NCI-H82 treated with DMSO at 0.1 percent for 48 hours (cell line): ENCODE data around the gene EIF3B.
"Not testable (repeated sequence)": the region's sequence is repeated elsewhere in the genome, so short reads cannot be mapped to it uniquely, and the experiment has no call there.

Source experiments
- DNase-seq: peaks from one replicate; lab custom pipeline; 2025; ENCODE audit not compliant: unreplicated experiment; lab: John Stamatoyannopoulos, UW

The EIF3B gene

GRCh38 chr7:2376351-2377154 is 21.9 kb downstream of the EIF3B start:
- no peak for DNase-seq

- not testable (repeated sequence) for DNase-seq
Measured at GRCh38 chr7:2377492-2377891, 22.9 kb downstream of the EIF3B start.

GRCh38 chr7:2378125-2378524 is 23.5 kb downstream of the EIF3B start:
- DNase-seq: not testable (repeated sequence)

GRCh38 chr7:2379161-2379560 is 24.5 kb downstream of the EIF3B start:
- no peak for DNase-seq

- no peak for DNase-seq
Measured at GRCh38 chr7:2379821-2380450, 25.3 kb downstream of the EIF3B start.

GRCh38 chr7:2380461-2380860 is 25.8 kb downstream of the EIF3B start:
- no peak for DNase-seq

- DNase-seq: no peak
Measured at GRCh38 chr7:2381227-2381626, 26.6 kb downstream of the EIF3B start.

- DNase-seq: no peak
Measured at GRCh38 chr7:2381881-2382509, 27.4 kb downstream of the EIF3B start.

GRCh38 chr7:2383543-2384274 is 29.1 kb downstream of the EIF3B start:
- DNase-seq: peak; percentile 40

GRCh38 chr7:2384354-2385243 is 30.0 kb downstream of the EIF3B start:
- no peak for DNase-seq

GRCh38 chr7:2386122-2386521 is 31.5 kb downstream of the EIF3B start:
- not testable (repeated sequence) for DNase-seq

- no peak for DNase-seq
Measured at GRCh38 chr7:2386964-2387669, 32.5 kb downstream of the EIF3B start.

GRCh38 chr7:2387897-2388636 is 33.4 kb downstream of the EIF3B start:
- DNase-seq: no peak

GRCh38 chr7:2388637-2388954 is 34.0 kb downstream of the EIF3B start:
- no peak for DNase-seq

GRCh38 chr7:2390020-2390816 is 35.6 kb downstream of the EIF3B start:
- DNase-seq: not testable (repeated sequence)

- DNase-seq: no peak
Measured at GRCh38 chr7:2393706-2394105, 39.1 kb downstream of the EIF3B start.

GRCh38 chr7:2394566-2395082 is 40.0 kb downstream of the EIF3B start:
- DNase-seq: no peak

- no peak for DNase-seq
Measured at GRCh38 chr7:2398506-2398905, 43.9 kb downstream of the EIF3B start.
